ENCODE measurements around the gene GRAMD4.

GRAMD4 gene

GRCh38 chr22:46654426-46654825, 34.2 kb downstream of the GRAMD4 start:
- no peak for DNase-seq (ENCODE audit: low read depth)
- TF ChIP-seq CTCF (IDR thresholded peaks at IDR 0.05; ENCODE audit: low read depth, low read length, missing control alignments), result no peak
- H3K4me3 ChIP-seq (ENCODE audit: low read depth, low read length), result no peak overlapping the region

DNA sequence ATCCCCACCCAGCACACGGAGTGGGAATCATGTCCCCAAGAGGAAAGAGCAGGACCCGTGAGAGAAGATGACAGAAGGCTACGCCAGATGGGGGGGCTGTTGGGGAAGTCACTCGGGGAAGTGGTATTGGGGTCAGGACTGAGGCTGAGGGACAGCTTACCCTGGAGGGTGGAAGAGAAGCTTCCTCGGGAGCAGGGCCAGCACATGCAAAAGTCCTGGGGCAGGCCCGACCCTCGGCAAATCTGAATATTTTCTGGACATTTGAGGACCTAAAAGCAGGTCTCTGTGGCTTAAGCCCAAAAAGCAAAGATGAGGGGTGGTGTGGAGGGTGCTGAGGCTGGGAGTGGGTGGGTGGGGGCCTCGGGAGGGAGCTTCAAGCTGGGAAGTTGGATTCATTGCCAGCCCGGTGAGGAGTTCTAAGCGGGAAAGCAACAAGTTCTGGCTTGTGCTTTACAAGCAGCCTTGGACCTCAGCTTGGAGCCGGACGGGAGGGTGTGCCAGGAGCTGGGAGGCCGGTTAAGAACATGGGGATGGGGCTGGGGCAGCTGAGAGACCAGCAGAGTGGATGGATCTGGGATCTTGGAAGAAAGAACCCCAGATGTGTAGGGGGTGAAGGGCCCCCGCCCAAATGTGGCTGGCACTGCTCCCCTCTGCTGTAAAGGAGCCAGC, 34.9 kb downstream of the GRAMD4 start:
- no peak overlapping the region for H3K4me3 ChIP-seq (ENCODE audit: low read depth, low read length)
- no peak for DNase-seq (ENCODE audit: low read depth)
- TF ChIP-seq CTCF (IDR thresholded peaks at IDR 0.05; ENCODE audit: low read depth, low read length, missing control alignments), result no peak

GRCh38 chr22:46655861-46656608, 35.8 kb downstream of the GRAMD4 start:
- TF ChIP-seq CTCF (IDR thresholded peaks at IDR 0.05; ENCODE audit: low read depth, low read length, missing control alignments), result no peak
- DNase-seq (ENCODE audit: low read depth), result no peak
- no peak overlapping the region for H3K4me3 ChIP-seq (ENCODE audit: low read depth, low read length)

- no peak for DNase-seq (ENCODE audit: low read depth)
- no peak for TF ChIP-seq CTCF (IDR thresholded peaks at IDR 0.05; ENCODE audit: low read depth, low read length, missing control alignments)
- H3K4me3 ChIP-seq (ENCODE audit: low read depth, low read length), result no peak overlapping the region
These were observed 36.9 kb downstream of the GRAMD4 start for GRCh38 chr22:46656856-46657654.

DNA sequence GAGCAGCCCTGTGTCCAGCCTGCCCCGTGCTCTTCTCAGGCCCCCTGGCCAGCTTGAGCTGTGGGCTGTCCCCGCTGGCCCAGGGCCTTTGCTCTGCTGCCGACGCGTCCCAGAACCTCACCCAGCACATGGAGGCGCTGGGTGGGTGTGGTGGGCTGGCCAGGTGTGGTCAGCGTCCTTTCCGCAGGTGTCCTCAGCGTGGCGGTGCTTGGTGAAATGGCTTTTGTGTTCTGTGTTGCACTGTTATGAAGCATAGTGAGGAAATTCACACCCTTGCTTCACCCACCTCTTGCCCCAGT, 37.4 kb downstream of the GRAMD4 start:
- TF ChIP-seq CTCF (IDR thresholded peaks at IDR 0.05; ENCODE audit: low read depth, low read length, missing control alignments), result no peak
- DNase-seq (ENCODE audit: low read depth), result no peak

GRCh38 chr22:46657996-46658947, 38.1 kb downstream of the GRAMD4 start:
- H3K4me3 ChIP-seq (ENCODE audit: low read depth, low read length), result no peak overlapping the region
- no peak for TF ChIP-seq CTCF (IDR thresholded peaks at IDR 0.05; ENCODE audit: low read depth, low read length, missing control alignments)
- DNase-seq (ENCODE audit: low read depth), result no peak

More for the DNA sequence above, 37.4 kb downstream of the GRAMD4 start:
- H3K4me3 ChIP-seq (ENCODE audit: low read depth, low read length), result no peak overlapping the region

Data from GM12864 (cell line).